Measurements from ENCODE around the gene PARN.

GRCh38 chr16:14423344-14423743 lies 206.7 kb downstream of the PARN start:
- no peak for TF ChIP-seq POLR2A (IDR thresholded peaks at IDR 0.05)
- TF ChIP-seq CTCF (IDR thresholded peaks at IDR 0.05), result no peak

All from adrenal gland (tissue), 5 donors.